Measurements from ENCODE around the gene ZDHHC21.

Gene ZDHHC21

DNA sequence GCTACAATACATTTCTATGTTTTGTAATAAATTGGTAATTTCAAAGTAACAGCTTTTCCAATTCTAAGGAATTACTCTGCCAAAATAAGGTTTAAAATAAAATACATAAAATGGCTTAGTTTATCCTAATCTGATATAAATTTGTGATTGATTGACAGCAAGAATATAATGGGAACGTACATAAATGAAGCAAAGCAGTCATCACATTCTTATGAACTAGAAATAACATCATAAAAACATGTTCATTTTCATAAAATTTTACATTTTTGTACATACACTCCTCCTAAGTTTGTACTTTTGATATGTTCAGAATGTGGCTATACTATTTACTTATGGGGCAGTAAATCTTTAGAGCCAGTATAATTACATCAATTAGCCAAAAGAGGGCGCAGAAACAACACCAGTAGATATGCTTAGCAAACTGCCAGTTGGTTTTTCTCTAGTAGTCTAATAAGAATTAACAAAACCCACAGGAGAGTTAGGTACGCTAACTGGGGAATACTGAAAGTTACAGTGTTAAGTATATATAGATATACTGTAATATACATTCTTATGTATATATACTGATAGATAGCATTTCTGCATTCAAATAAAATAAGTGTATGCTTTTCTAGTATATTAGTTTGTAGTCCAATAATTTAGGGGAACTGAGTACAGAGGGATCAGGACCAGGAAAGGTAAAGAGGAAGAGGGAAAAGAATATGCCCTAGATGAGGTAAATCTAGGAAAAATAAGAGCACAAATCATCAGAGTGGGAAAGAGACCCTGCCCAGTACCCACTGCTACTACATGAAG is 76.8 kb downstream of the ZDHHC21 start:
- DNase-seq (ENCODE audit: low read depth, low spot score): no peak

DNA sequence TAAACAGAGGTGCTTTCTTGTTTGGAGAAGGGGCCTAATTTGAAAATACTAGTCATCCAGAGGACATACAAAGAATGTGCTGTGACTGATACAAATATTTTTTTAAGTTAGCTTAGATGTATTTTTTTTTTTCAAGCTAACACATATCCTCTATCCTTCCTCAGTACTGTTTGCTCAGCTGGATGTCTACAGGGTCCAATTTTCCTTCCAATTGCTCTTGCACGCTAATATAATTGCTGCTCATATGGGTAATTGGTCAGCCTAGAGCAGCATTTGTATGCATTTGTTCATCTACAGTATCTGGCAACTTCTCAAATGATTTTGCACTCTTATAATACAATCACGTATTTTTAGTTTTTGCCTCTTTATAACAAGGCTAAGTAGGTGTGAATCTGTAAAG is 84.7 kb downstream of the ZDHHC21 start:
- DNase-seq (ENCODE audit: low read depth, low spot score): no peak

DNA sequence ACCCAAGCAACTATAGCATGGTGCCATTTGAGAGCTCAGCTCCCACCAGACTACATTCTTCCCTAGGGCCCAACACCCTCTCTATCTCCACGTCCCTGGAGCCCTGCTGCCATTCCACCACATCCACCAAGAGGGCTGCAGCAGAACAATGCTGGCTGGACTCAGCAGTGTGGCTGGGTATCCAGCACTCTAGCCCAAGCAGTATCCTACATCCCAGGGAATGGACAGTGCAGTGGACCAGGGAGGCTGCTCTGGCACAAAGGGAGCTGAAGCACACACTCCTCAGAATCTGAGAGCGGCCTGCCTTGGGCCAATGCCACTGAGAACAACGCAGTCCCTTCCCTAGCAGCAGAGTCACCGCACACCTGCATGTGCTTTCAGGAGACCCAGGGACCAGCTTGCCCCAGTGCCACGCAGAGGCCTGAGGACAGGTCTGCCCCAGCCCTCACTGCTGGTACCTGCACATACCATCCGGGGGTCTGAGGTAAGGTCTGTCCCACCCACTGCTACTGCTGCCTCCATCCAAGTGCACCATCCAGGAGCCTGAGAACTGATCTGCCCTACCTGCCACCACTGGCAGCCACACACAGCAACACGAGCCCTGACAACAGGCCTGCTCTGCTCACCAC is 95.9 kb downstream of the ZDHHC21 start:
- DNase-seq (ENCODE audit: low read depth, low spot score): no peak

DNA sequence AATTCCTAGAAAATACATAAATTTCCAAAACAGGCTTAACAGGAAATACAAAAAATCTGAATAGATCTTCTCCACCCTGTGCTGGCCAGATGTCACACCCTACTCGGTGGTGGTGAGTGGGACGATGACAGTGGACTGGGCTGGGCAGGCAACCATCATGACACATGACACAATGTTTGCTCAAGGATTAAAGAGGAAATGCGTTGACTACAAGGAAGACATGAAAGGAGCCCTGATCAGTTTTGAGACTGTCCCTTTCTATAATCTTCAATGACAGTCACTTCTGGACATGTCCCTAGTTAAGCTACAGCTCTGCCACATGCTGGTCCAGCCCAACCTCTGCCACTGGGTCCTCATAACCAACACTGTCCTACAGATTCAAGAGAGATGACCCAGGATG is 99.8 kb downstream of the ZDHHC21 start:
- no peak for DNase-seq (ENCODE audit: low read depth, low spot score)

DNA sequence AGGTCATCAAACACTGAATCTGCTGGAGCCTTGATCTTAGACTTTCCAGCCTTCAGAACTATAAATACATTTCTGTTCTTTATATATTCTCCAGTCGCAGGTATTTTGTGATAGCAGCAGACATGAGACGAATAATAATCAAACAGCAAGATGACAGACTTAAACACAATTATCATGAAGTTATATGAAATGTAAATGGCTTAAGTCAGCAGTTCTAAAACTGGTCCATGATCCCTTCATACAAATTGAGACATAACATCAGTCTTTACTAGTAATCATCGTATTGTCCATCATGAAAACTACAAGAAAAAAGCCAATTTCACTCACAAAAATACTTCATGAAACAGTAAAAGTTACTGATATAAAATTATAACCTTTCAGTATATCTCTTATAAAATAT is 101.8 kb downstream of the ZDHHC21 start:
- DNase-seq (ENCODE audit: low read depth, low spot score): no peak

DNA sequence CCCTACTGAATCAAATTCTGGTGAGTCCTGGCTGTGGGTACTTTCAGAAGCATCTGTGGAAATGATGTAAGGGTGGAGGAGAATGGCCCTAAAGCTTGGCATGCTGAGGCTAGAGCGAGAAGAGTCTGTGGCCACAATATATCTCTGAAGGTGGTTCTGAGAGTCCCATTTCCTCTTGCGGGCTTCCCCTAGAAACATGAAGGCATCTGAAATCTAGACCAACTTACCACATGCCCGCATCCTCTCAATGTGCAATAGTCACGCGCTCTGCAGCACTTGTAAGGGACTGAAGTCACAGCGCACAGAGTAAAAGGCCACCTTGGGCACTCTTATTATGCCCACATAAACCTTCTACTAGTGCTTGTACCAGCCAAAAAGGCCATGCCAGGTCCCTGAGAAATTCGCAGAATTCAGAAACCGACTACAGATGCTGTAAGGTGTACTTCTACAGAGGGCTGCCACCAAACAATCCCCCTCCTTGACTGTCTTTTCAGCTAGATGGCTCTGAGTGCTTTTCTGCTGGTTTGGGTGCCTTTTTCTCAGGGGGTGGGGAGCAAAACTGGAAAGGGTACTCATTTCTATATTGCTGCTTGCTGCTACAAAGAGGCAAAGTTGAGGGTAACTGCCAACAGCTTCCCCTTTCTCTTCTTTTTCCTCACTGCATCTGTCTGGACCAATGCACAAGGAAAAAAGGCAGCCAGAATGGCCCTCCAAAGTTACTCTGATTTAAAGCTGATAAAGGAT is 107.3 kb downstream of the ZDHHC21 start:
- DNase-seq (ENCODE audit: low read depth, low spot score): no peak

DNA sequence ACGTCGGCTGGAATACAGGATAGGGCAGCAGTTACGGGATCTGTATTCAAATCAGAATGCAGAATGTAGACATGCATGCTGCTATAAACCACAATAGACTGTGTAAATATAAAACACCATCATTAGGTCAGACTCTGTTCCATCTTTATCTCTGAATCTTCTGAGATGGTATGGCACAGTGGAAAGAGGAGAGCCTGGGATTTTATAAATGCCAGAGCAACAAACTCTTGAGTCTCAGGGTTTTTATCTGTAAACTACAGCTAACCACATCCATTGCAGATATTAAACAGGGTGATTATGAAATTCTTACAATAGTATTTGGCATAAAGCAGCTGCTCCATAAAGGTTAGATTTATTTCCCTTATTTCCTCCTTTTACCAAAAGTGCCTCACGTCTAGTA is 108.7 kb downstream of the ZDHHC21 start:
- DNase-seq (ENCODE audit: low read depth, low spot score): no peak

DNA sequence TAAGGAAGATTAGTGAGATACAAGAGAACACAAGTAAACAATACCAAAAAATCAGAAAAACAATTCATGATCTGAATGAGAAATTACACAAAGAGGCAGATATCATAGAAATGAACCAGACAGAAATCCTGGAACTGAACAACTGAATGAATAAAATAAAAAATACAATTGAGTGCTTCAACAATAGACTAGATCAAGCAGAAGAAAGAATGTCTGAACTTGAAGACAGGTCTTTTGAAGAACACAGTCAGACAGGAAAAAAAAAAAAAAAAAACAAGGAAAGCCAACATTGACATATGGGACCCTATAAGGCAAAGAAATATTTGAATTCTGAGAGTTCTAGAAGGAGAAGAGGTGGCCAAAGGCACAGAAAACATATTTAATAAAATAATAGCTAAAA is 115.2 kb downstream of the ZDHHC21 start:
- DNase-seq (ENCODE audit: low read depth, low spot score): no peak

DNA sequence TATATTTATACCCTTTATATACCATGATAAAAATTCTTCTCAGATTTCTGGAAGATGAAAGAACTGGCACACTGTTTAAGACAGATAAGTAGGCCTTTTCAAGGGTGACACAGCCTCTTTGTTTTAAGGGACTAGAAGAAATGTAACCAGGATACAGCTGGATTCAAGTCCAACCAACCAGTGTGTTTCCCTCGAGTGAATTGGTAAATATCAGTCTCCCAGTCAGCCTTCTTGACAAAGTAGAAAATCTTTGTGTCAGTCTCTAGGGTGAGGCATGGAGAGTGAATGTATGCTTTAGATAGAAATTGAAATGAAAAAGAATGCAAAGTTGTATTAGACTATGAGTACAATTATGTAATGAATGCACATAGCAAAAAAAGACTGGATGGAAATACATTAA is 119.1 kb downstream of the ZDHHC21 start:
- DNase-seq (ENCODE audit: low read depth, low spot score): no peak

DNA sequence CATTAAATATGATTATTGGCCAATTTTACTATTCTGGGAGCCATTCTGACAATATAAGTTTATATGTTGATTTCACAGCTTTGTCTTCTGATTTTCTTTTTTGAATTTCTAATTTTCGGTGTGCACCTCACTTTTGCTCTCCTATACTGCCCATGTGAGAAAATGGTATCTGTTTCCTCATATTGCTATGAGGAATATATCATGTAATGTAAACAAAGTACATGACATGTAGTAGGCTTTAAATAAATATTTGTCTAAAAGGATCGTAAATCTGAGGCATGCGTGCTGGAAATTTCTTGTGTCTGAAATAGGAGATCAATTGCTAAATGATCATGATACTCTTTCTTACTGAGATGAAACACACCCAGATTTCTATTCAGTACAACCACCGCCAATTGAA is 119.9 kb downstream of the ZDHHC21 start:
- DNase-seq (ENCODE audit: low read depth, low spot score): no peak

DNA sequence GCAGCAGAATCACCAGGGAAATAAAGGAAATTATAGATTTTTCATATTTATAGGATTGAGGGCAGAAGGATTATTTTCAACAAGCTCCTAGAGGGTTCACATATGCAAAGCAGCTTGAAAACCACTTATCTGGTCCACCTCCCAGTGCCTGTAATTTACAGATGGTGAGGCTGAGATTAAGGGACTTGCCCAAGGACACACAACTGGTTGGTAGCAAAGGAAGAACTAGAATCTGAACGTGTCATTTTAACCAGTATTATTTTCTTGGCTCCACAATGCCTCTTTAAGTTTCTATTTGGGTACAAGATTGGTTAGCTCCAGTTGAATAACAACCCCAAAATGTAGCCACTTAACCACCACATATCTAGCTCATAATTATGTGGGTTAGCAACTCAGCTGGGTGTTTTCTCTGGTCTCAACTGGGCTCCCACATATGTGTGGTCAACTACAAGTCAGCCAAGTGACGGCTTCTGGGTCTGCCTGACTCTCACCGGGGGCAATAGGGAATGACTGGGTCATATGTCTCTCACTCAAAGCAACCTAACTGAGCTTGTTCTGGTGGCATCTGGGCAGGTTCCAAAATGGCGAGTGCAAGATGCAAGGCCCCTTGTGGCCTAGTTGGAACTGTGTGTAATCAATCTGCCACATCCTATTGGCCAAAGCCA is 127.7 kb downstream of the ZDHHC21 start:
- no peak for DNase-seq (ENCODE audit: low read depth, low spot score)

DNA sequence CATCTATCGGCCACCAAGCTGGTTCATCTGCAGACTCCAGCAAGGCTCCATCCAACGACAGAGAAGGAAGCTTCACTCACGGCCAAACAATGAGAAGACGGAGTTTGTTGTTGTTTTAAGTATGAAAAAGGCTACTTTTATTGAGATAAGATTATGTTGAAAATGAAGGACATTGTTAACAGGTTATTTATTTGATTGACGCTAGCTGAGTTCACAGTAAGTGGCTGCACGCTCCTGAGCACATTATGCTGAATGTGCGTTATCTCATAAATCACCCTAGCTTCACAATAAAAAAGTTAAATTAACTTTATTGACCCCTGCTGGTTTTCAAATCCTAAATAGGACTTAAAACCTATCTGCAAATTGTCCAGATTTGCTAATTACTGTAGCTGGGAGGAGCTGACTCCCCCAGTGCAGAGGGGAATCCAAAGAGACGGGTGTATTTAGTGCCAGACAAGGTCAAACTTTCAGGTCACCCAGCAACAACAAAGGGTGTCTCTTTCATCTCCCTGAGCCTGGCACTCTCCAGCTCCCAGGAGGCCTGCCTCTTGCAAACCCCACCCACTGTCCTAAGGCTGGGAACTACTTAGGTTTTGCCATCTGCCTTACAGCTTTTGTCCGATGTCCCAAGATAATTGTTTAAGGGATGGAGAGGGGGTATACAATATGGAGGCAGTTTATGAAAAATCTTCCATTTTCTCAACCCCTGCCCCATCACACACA is 129.2 kb downstream of the ZDHHC21 start:
- DNase-seq (ENCODE audit: low read depth, low spot score): no peak

DNA sequence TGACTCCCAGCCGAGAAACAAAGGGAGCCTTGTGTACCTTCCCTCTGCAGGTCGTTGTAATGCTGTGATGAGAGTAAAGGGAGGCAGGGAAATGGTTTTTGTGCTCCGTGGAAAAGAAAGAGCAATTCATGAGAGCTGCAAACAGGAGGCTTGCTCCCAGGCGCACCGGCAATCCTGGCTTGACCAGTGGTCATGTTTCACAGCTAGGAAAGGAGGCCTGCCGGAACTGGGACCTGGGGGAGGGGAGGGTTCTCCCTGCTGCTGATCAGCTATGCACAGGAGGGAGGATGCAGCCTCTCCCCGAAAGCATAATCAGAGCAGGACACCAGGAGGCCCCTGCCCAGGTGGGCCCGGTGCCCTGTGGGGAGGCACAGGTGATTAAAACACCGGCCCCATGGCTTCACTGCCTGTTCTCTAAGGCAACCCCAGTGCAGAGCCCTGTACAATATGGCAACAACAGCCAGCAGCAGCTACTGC is 131.3 kb downstream of the ZDHHC21 start:
- DNase-seq (ENCODE audit: low read depth, low spot score): peak; percentile 60

Measured in ELF-1 (cell line).